Transverse colon (tissue), 4 donors: ENCODE measurements around the gene PRMT2. TPM values are rescaled to one million over a fixed set of nuclear protein-coding genes. Genes with fewer than 3 reads are reported as not detected.

Experiments used
- DNase-seq: peaks from one replicate; pipeline ENCODE4 v3.0.0-alpha.2; 2019
- H3K27ac ChIP-seq, 4 donors: fragments of 200-600 bp; sonication (generic); 2 replicates each; pipeline ENCODE4 v1.5.1; 2016 to 2018; ENCODE audit warnings: inconsistent platforms in 4 of 4
- H3K27me3 ChIP-seq: fragments of 200-600 bp; sonication (generic); 2 replicates; pipeline ENCODE4 v1.5.1; 2017; ENCODE audit warnings: inconsistent platforms
- H3K36me3 ChIP-seq, 4 donors: fragments of 200-600 bp; sonication (generic); 2 replicates each; pipeline ENCODE4 v1.5.1; 2017 to 2019; ENCODE audit warnings: inconsistent platforms in 4 of 4
- H3K4me1 ChIP-seq, 4 donors: fragments of 200-600 bp; sonication (generic); 2 replicates each; pipeline ENCODE4 v1.5.1; 2017 to 2020; ENCODE audit warnings: inconsistent platforms in 4 of 4
- H3K4me3 ChIP-seq, 4 donors: fragments of 200-600 bp; sonication (generic); 1 replicate in 1 of 4; 2 replicates in 3 of 4; pipeline versions ENCODE4 v1.5.1 to v1.6.1; 2017 to 2019; ENCODE audit warnings: inconsistent platforms in 4 of 4
- H3K9me3 ChIP-seq, 2 donors: fragments of 200-600 bp; sonication (generic); 2 replicates each; pipeline ENCODE4 v1.5.1; 2017 to 2019; ENCODE audit warnings: inconsistent platforms in 2 of 2
- CTCF ChIP-seq, 5 experiments: fragments of 200-600 bp in 3 of 5; fragments of 450-650 bp in 2 of 5; sonication (generic) in 3 of 5; IDR thresholded peaks; 1 replicate in 2 of 5; 2 replicates in 3 of 5; pipeline ENCODE4 v1.5.1; 2016 to 2017; ENCODE audit warnings: antibody characterized with exemption in 5 of 5, inconsistent platforms in 3 of 5, mild to moderate bottlenecking in 2 of 5, moderate library complexity in 1 of 5
- EP300 ChIP-seq: sonication (generic); formaldehyde crosslinking; IDR thresholded peaks from one replicate; pipeline ENCODE4 v1.6.1; 2017; ENCODE audit warnings: antibody characterized with exemption, low read depth
- POLR2A ChIP-seq: fragments of 450-650 bp; IDR thresholded peaks from one replicate; pipeline ENCODE4 v1.6.1; 2016; ENCODE audit warnings: antibody characterized with exemption, mild to moderate bottlenecking, moderate library complexity
- POLR2AphosphoS5 ChIP-seq, 3 donors: sonication (generic); formaldehyde crosslinking; IDR thresholded peaks; one replicate each; pipeline ENCODE4 v1.6.1; 2016; ENCODE audit warnings: antibody characterized with exemption in 3 of 3
- WGBS, 2 donors: methylation state at CpG; one replicate each; pipeline ENCODE4 v1.1.5; 2018; ENCODE audit warnings: low coverage in 1 of 2; 5-methylcytosine and 5-hydroxymethylcytosine counted together
- in situ Hi-C, 4 donors: fragments of 200-750 bp; cut with MboI; loops; one replicate each; pipeline versions ENCODE4 v1.15.0 to v1.15.1; 2017; ENCODE audit warnings: low sequenced_read_pairs in 3 of 4, low pct_ligation_motif_present in 1 of 4, low pct_unique_long_range_greater_than_20kb in 1 of 4
- intact Hi-C: fragments of 100-400 bp; cut with DNase I; formaldehyde crosslinking; loops from one replicate; pipeline ENCODE4 v1.15.1; 2023; ENCODE audit warnings: low total_unique reads
- total RNA-seq, 4 donors: library from RNA; depleted of rRNA; stranded (reverse); fragments of >200 nt; gene quantifications; one replicate each; pipeline ENCODE4 v1.1.0, GENCODE V29; 2016

PRMT2 gene
- 100 to 1,000 TPM in 2 of 4 donors, 10 to 100 TPM in 2; 80.4 to 112 (median 96.2) TPM for total RNA-seq

GRCh38 chr21:46635324-46636180 is at the start of gene PRMT2:
Gene PRMT2 (plus strand): TSS chr21:46635674. CDS start chr21:46636952, 1,278 bp downstream.
- H3K36me3 ChIP-seq: no peaks in the 10 kb centered on the region
- H3K4me3 ChIP-seq: peak within 1 kb of the TSS; percentile 73 to 93 (median 78)
- intact Hi-C loops: no loop called here
- TF ChIP-seq POLR2A (peak; percentile 95), CTCF (IDR thresholded peaks at IDR 0.05) (peak in 2 of 5 experiments; percentile 4 to 45), POLR2AphosphoS5 (IDR thresholded peaks at IDR 0.05) (peak; percentile 92 to 99 (median 96)), EP300 (no peak)
- WGBS, 2 donors: 0% methylated on average over 76 of the region's 90 CpGs; no CpG with 5 or more reads in 1 of the 2 donors
- H3K9me3 ChIP-seq: no peaks in the 10 kb centered on the region
- peak; percentile 98 for DNase-seq
- H3K27ac ChIP-seq: peak within 1 kb of the TSS; percentile 94 to 99 (median 98)
- peaks cover 17 to 47% (median 32%) of the 10 kb centered on the region in 4 donors for H3K4me1 ChIP-seq
- in situ Hi-C loops: no loop called here
- no peaks in the 10 kb centered on the region for H3K27me3 ChIP-seq

GRCh38 chr21:46594276-46594675 is 41.2 kb upstream of the PRMT2 start:
- Histone ChIP-seq H3K9me3 (peaks cover 3 to 22% of the 10 kb centered on the region in 2 donors), H3K36me3 (no peaks in the 10 kb centered on the region), H3K4me1 (peaks cover 0 to 6% (median 0%) of the 10 kb centered on the region in 4 donors), H3K27me3 (no peaks in the 10 kb centered on the region), H3K27ac (no peak overlapping the region), H3K4me3 (no peak overlapping the region)
- WGBS, 2 donors: 77% methylated on average over 8 of the region's 8 CpGs; no CpG with 5 or more reads in 1 of the 2 donors
- in situ Hi-C loops: no loop called here
- TF ChIP-seq POLR2AphosphoS5 (IDR thresholded peaks at IDR 0.05) (no peak), POLR2A (no peak), EP300 (no peak), CTCF (IDR thresholded peaks at IDR 0.05) (no peak)
- intact Hi-C loops: no loop called here
- DNase-seq: no peak

- intact Hi-C loops (no loop called here), in situ Hi-C loops (no loop called here)
- TF ChIP-seq EP300: no peak
- Histone ChIP-seq H3K4me1 (peaks cover 0 to 6% (median 0%) of the 10 kb centered on the region in 4 donors), H3K9me3 (peaks cover 0 to 7% of the 10 kb centered on the region in 2 donors), H3K36me3 (no peaks in the 10 kb centered on the region), H3K27ac (no peak overlapping the region), H3K4me3 (no peak overlapping the region), H3K27me3 (no peaks in the 10 kb centered on the region)
- 89% methylated on average over 1 of the region's 1 CpG; no CpG with 5 or more reads in 1 of the 2 donors for WGBS, 2 donors
- no peak for DNase-seq
These were observed 39.3 kb upstream of the PRMT2 start for GRCh38 chr21:46596201-46596600.

- Histone ChIP-seq H3K4me1 (peaks cover 0 to 6% (median 0%) of the 10 kb centered on the region in 4 donors), H3K9me3 (peaks cover 0 to 2% of the 10 kb centered on the region in 2 donors), H3K4me3 (no peak overlapping the region), H3K27ac (no peak overlapping the region), H3K36me3 (no peaks in the 10 kb centered on the region), H3K27me3 (no peaks in the 10 kb centered on the region)
- intact Hi-C loops: no loop called here
- no peak for TF ChIP-seq CTCF (IDR thresholded peaks at IDR 0.05)
- no peak for TF ChIP-seq POLR2A
- no peak for TF ChIP-seq POLR2AphosphoS5 (IDR thresholded peaks at IDR 0.05)
- TF ChIP-seq EP300: no peak
- in situ Hi-C loops: no loop called here
- 73% methylated on average over 7 of the region's 8 CpGs; no CpG with 5 or more reads in 1 of the 2 donors for WGBS, 2 donors
- DNase-seq: no peak
These were observed 38.4 kb upstream of the PRMT2 start for GRCh38 chr21:46597031-46597430.
